NCI-H1417 treated with DMSO at 0.1 percent for 48 hours (cell line): ENCODE measurements around the gene TMEM89.

Experiments
- DNase-seq: peaks from one replicate; lab custom pipeline; 2025; lab: John Stamatoyannopoulos, UW

Gene TMEM89

GRCh38 chr3:48621461-48621869 lies at the start of gene TMEM89:
Gene TMEM89, minus strand, starts transcription at chr3:48621769. Its CDS starts 13 bp downstream, at chr3:48621756.
- DNase-seq = no peak

- no peak for DNase-seq
Measured at GRCh38 chr3:48664929-48665328, 43.4 kb upstream of the TMEM89 start.

GRCh38 chr3:48664313-48664644 lies 42.7 kb upstream of the TMEM89 start:
- DNase-seq = no peak

- DNase-seq = peak; percentile 73
Measured at GRCh38 chr3:48663489-48664312, 42.1 kb upstream of the TMEM89 start.

- peak; percentile 19 for DNase-seq
Measured at GRCh38 chr3:48662753-48663488, 41.4 kb upstream of the TMEM89 start, which contains the start of gene CELSR3. Gene CELSR3, minus strand, starts transcription at chr3:48662886. Its CDS starts 252 bp downstream, at chr3:48662634.

GRCh38 chr3:48662145-48662752 lies 40.7 kb upstream of the TMEM89 start:
- no peak for DNase-seq

GRCh38 chr3:48661501-48662144 lies 40.1 kb upstream of the TMEM89 start:
- no peak for DNase-seq

GRCh38 chr3:48660800-48661400 lies 39.3 kb upstream of the TMEM89 start:
- no peak for DNase-seq

- DNase-seq = no peak
Measured at GRCh38 chr3:48656841-48657281, 35.3 kb upstream of the TMEM89 start.

GRCh38 chr3:48656061-48656840 lies 34.7 kb upstream of the TMEM89 start:
- DNase-seq = no peak

- DNase-seq = no peak
Measured at GRCh38 chr3:48655606-48656005, 34.0 kb upstream of the TMEM89 start.

GRCh38 chr3:48655063-48655462 lies 33.5 kb upstream of the TMEM89 start:
- DNase-seq = no peak

GRCh38 chr3:48652923-48653715 lies 31.6 kb upstream of the TMEM89 start:
- no peak for DNase-seq

- DNase-seq = no peak
Measured at GRCh38 chr3:48651771-48652170, 30.2 kb upstream of the TMEM89 start.

- DNase-seq = no peak
Measured at GRCh38 chr3:48650723-48651122, 29.2 kb upstream of the TMEM89 start.

GRCh38 chr3:48648188-48648850 lies 26.8 kb upstream of the TMEM89 start:
- no peak for DNase-seq

GRCh38 chr3:48647714-48648113 lies 26.1 kb upstream of the TMEM89 start:
- DNase-seq = no peak

- DNase-seq = no peak
Measured at GRCh38 chr3:48644898-48645760, 23.6 kb upstream of the TMEM89 start.

- DNase-seq = no peak
Measured at GRCh38 chr3:48642605-48643004, 21.0 kb upstream of the TMEM89 start.
